Mesodermal cell (in vitro differentiated cells): ENCODE measurements around the gene KCNJ8.

Experiments
- H3K27ac ChIP-seq: 2 replicates; pipeline ENCODE4 v1.7.0; 2013; ENCODE audit warnings: mild to moderate bottlenecking, low read depth, low read length, moderate library complexity; ENCODE audit not compliant: severe bottlenecking
- H3K36me3 ChIP-seq: 2 replicates; pipeline ENCODE4 v1.7.1; 2013; ENCODE audit warnings: mild to moderate bottlenecking, low read length, moderate library complexity; ENCODE audit not compliant: control insufficient read depth, insufficient read depth
- H3K4me1 ChIP-seq: one replicate; pipeline ENCODE4 v1.7.1; 2013; ENCODE audit warnings: mild to moderate bottlenecking, low read length; ENCODE audit not compliant: insufficient read depth, control insufficient read depth, poor library complexity, severe bottlenecking
- H3K4me3 ChIP-seq: 2 replicates; pipeline ENCODE4 v1.7.0; 2013; ENCODE audit warnings: low read length, control low read depth, mild to moderate bottlenecking; ENCODE audit not compliant: insufficient read depth, poor library complexity, severe bottlenecking; ENCODE audit errors: extremely low read depth
- H3K9me3 ChIP-seq: 2 replicates; pipeline ENCODE4 v1.7.1; 2013; ENCODE audit warnings: mild to moderate bottlenecking, low read length, moderate library complexity; ENCODE audit not compliant: control insufficient read depth
- WGBS, 2 experiments: methylation state at CpG; one replicate each; pipeline ENCODE4 v1.1.5; 2013; ENCODE audit warnings: missing lambda C conversion rate in 2 of 2; ENCODE audit not compliant: insufficient coverage in 2 of 2; 5-methylcytosine and 5-hydroxymethylcytosine counted together

The KCNJ8 gene

DNA sequence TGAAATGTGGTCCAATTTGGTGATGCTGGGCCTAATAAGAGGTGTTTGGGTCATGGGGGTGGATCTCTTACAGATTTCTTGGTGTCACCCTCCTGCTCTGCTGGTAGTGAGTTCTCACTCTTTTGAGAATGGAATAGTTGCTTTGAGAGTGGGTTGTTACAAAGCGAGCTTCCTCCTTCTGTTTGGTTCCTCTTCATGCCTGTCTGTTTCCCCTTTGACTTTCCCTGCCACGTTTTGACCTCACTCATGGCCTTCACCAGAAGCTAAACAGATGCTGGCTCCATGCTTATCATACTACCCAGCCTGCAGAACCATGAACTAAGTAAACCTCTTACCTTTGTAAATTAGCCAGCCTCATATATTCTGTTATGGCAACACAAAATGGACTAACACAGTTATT is 59.1 kb downstream of the KCNJ8 start:
- no peaks in the 10 kb centered on the region for H3K4me1 ChIP-seq
- no peak overlapping the region for H3K27ac ChIP-seq
- no peaks in the 10 kb centered on the region for H3K9me3 ChIP-seq
- H3K4me3 ChIP-seq, result no peak overlapping the region
- 64 to 83% methylated on average over 2 of the region's 2 CpGs for WGBS, 2 experiments
- H3K36me3 ChIP-seq, result no peaks in the 10 kb centered on the region
